ENCODE data around the gene ALDH3B2.

Gene ALDH3B2

DNA sequence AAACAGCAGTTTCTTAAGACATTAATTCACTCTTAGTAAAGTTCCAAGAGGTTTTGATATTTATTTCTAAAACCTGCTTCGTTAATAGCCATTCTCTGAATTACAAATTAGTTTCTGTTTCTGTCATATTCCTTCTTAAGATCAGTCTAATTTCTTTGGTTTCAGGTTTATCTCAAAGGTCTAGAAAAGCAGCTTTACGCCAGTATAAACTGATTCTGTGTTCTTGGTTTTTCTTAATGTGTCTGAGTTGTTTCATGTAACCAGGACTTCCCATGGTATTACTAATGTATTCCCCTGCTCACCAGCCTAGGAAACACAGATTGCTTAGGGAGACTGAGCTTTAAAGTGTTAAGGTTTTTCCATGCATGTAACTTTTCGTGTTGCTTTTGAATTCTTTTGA lies 17.1 kb downstream of the ALDH3B2 start:
- H3K27me3 ChIP-seq: peaks cover 3% of the 10 kb centered on the region
- TF ChIP-seq, protein P1, sequence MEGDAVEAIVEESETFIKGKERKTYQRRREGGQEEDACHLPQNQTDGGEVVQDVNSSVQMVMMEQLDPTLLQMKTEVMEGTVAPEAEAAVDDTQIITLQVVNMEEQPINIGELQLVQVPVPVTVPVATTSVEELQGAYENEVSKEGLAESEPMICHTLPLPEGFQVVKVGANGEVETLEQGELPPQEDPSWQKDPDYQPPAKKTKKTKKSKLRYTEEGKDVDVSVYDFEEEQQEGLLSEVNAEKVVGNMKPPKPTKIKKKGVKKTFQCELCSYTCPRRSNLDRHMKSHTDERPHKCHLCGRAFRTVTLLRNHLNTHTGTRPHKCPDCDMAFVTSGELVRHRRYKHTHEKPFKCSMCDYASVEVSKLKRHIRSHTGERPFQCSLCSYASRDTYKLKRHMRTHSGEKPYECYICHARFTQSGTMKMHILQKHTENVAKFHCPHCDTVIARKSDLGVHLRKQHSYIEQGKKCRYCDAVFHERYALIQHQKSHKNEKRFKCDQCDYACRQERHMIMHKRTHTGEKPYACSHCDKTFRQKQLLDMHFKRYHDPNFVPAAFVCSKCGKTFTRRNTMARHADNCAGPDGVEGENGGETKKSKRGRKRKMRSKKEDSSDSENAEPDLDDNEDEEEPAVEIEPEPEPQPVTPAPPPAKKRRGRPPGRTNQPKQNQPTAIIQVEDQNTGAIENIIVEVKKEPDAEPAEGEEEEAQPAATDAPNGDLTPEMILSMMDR (IDR thresholded peaks at IDR 0.05): no peak
- H3K27ac ChIP-seq: no peak overlapping the region

DNA sequence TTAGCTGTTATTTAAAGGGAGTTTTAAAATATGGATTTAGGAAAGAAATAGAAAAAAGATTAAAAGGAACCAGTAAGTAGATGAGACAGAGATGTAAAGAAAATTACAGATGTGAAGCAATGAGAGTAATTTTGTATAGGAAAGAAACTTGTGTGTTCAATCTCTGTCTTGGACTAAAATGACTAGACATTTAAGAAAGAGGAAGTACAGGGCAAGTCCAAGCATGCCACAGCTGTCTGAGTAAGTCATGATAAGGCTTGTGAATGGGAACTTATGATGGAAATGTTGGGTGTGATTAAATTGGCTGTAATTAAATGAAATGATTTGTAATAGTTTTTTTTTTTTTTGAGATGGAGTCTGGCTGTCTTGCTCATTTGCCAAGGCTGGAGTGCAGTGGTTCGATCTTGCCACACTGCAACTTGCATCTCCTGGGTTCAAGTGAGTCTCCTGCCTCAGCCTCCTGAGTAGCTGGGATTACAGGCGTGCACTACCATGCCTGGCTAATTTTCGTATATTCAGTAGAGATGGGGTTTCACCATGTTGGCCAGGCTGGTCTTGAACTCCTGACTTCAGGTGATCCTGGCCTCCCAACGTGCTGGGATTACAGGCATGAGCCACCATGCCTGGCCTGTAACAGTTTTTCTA lies 18.0 kb downstream of the ALDH3B2 start:
- no peak overlapping the region for H3K27ac ChIP-seq
- TF ChIP-seq, protein P1 (IDR thresholded peaks at IDR 0.05): no peak

More for the DNA sequence above, 17.1 kb downstream of the ALDH3B2 start:
- no peaks in the 10 kb centered on the region for H3K9me3 ChIP-seq
- H3K36me3 ChIP-seq: no peaks in the 10 kb centered on the region
- no peaks in the 10 kb centered on the region for H3K4me1 ChIP-seq (ENCODE audit: control insufficient read depth in 1 of 2, insufficient read depth in 1 of 2, low read depth in 1 of 2, low read length in 1 of 2)
- no peak overlapping the region for H3K4me3 ChIP-seq (ENCODE audit: low read depth in 1 of 2, low read length in 1 of 2)

DNA sequence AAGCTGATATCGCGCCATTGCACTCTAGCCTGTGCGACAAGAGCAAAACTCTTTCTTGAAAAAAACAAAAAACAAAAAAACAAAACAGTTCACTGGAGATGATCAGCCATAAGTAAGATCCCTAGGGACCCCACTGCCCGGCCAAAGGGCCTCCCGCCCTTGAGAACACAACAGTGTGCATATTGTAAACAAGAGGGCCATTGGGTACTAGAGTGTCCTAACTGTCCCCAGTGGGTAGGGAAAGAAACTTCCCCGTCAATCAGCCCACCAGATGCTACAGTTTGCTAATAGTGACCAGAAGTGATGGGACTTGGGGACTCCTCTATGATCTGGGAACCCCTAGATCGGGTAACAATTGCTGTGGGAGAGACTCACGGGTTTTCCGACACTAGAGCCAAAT lies 20.2 kb downstream of the ALDH3B2 start:
- Histone ChIP-seq H3K4me1 (ENCODE audit: control insufficient read depth in 1 of 2, insufficient read depth in 1 of 2, low read depth in 1 of 2, low read length in 1 of 2) (no peaks in the 10 kb centered on the region), H3K9me3 (no peaks in the 10 kb centered on the region), H3K27ac (no peak overlapping the region), H3K4me3 (ENCODE audit: low read depth in 1 of 2, low read length in 1 of 2) (no peak overlapping the region), H3K36me3 (no peaks in the 10 kb centered on the region), H3K27me3 (peaks cover 31% of the 10 kb centered on the region)
- TF ChIP-seq, protein P1 (IDR thresholded peaks at IDR 0.05): no peak

More for the DNA sequence above, 18.0 kb downstream of the ALDH3B2 start:
- no peaks in the 10 kb centered on the region for H3K36me3 ChIP-seq
- H3K9me3 ChIP-seq: no peaks in the 10 kb centered on the region
- peaks cover 11% of the 10 kb centered on the region for H3K27me3 ChIP-seq
- H3K4me1 ChIP-seq (ENCODE audit: control insufficient read depth in 1 of 2, insufficient read depth in 1 of 2, low read depth in 1 of 2, low read length in 1 of 2): no peaks in the 10 kb centered on the region
- H3K4me3 ChIP-seq (ENCODE audit: low read depth in 1 of 2, low read length in 1 of 2): no peak overlapping the region

DNA sequence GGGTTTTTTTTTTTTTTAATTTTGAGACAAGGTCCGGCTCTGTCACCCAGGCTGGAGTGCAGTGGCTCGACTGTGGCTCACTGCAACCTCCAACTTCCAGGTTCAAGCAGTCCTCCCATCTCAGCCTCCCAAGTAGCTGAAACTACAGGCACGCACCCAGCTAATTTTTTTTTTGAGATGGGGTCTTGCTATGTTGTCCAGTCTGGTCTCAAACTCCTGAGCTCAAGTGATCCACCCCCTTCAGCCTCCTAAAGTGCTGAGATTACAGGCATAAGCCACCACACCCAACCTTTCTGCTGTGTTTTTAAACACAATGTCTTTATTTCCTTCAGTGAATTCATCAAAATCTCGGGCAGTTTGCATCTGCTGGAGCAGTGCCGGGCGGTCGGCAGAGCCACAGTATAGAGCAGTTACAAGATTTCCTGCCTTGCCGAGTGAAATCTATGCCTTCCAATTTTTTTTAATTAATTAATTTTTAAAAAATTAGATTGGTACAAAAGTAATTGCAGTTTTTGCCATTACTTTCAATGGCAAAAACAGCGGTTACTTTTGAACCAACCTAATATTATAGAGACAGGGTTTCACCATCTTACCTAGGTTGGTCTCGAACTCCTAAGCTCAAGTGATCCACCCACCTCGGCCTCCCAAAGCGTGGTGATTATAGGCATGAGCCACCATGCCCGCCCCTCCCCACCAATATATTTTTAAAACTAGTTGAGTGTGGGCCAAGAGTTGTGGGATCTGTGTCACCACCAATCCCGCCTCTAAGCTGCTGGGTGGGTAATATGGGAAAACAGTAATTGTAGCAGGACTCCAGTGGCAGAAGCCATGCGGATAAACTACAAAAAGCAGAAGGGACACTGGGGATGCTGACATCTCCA lies 21.2 kb downstream of the ALDH3B2 start:
- Histone ChIP-seq H3K4me3 (ENCODE audit: low read depth in 1 of 2, low read length in 1 of 2) (no peak overlapping the region), H3K27ac (no peak overlapping the region), H3K27me3 (peaks cover 42% of the 10 kb centered on the region), H3K36me3 (no peaks in the 10 kb centered on the region), H3K9me3 (no peaks in the 10 kb centered on the region), H3K4me1 (ENCODE audit: control insufficient read depth in 1 of 2, insufficient read depth in 1 of 2, low read depth in 1 of 2, low read length in 1 of 2) (no peaks in the 10 kb centered on the region)
- TF ChIP-seq, protein P1 (IDR thresholded peaks at IDR 0.05): no peak

DNA sequence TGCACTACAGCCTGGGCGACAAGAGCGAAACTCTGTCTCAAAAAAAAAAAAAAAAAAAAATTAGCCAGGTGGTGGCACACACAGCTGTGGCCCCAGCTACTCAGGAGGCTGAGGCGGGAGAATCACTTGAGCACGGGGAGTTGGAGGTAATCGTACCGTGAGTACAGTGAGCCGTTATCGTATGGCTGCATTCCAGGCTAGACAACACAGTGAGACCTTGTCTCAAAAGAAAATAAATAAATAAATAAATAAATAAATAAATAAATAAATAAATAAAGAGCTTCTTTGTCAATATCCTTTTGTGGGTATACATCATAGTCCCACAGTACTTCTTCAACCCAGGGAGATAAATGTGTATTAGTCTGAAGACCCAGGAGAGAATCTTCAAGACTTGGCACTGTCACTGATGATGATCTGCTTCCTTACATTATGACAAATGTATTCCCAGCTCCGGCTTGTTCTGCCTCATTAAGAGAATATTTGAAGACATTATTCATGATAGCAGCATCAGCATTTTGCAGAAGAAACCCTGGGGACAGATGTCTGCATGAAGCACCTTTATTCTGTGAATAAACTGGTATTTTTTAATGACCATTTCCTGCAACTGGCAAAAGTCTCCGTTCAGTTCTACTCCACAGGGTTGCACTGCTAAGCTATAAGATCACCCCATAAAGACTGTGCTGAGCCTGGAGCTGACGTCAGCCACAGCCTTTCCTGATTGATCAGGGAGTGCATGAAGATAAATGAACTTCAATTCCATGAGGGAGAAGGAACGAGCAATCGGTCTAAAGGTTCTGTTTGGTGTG lies 22.2 kb downstream of the ALDH3B2 start:
- no peaks in the 10 kb centered on the region for H3K9me3 ChIP-seq
- TF ChIP-seq, protein P1 (IDR thresholded peaks at IDR 0.05): no peak
- H3K4me1 ChIP-seq (ENCODE audit: control insufficient read depth in 1 of 2, insufficient read depth in 1 of 2, low read depth in 1 of 2, low read length in 1 of 2): no peaks in the 10 kb centered on the region
- no peak overlapping the region for H3K27ac ChIP-seq
- no peak overlapping the region for H3K4me3 ChIP-seq (ENCODE audit: low read depth in 1 of 2, low read length in 1 of 2)
- no peaks in the 10 kb centered on the region for H3K36me3 ChIP-seq
- peaks cover 52% of the 10 kb centered on the region for H3K27me3 ChIP-seq

All from neutrophil (primary cell).